ENCODE results near the gene RNF10.

The RNF10 gene

DNA sequence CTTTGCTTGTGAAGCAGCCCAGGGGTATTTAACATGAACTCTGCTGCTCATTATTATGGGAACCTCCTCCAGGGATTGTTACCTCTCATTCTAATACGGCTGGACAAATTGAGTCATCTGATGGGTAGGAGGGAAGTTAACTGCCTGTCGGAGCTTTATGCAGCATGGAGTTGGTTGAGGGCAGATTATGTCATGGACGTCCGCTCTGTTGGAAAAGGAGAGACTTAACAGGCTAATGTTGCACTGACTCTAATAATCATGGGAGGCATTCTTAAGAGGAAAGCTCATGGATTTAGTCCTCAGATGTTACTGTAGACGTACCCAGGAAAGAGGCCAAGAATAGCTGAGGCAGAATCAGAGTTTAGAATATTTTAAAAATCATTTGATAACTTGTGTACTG, 37.1 kb downstream of the RNF10 start:
- CTCF ChIA-PET: interaction anchor here (0.8 to 6.1 kb wide), 4 partner anchors 10 to 75 kb away, joined by 3 to 48 read pairs (median 4); partner anchors contain the start of gene POP5

DNA sequence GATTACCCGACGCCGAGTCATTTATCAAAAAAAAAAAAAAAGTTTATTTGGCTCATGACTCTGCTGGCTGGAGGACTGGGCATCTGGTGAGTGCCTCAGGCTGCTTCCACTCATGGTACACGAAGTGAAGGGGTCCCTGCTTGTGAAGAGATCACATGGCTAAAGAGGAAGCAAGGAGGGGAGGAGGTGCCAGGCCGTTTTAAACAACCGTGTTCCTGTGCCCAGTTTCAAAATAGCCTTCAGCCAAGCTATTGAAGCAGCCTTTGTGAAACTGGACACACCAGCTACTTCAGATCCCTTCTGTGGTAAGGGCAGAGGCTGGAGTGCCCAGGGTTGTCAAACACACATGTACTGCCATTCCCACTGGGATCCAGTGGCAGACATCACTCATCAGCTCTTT, 39.4 kb downstream of the RNF10 start:
- CTCF ChIA-PET: no interaction called here
- POLR2A ChIA-PET: no interaction called here
- no peak for DNase-seq (ENCODE audit: extremely low spot score)
- TF ChIP-seq, protein P1, sequence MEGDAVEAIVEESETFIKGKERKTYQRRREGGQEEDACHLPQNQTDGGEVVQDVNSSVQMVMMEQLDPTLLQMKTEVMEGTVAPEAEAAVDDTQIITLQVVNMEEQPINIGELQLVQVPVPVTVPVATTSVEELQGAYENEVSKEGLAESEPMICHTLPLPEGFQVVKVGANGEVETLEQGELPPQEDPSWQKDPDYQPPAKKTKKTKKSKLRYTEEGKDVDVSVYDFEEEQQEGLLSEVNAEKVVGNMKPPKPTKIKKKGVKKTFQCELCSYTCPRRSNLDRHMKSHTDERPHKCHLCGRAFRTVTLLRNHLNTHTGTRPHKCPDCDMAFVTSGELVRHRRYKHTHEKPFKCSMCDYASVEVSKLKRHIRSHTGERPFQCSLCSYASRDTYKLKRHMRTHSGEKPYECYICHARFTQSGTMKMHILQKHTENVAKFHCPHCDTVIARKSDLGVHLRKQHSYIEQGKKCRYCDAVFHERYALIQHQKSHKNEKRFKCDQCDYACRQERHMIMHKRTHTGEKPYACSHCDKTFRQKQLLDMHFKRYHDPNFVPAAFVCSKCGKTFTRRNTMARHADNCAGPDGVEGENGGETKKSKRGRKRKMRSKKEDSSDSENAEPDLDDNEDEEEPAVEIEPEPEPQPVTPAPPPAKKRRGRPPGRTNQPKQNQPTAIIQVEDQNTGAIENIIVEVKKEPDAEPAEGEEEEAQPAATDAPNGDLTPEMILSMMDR (IDR thresholded peaks at IDR 0.05; ENCODE audit: control extremely low read depth, extremely low read depth, low read depth, missing control alignments): no peak

More for the DNA sequence above, 37.1 kb downstream of the RNF10 start:
- POLR2A ChIA-PET: interaction anchor here (0.5 kb wide), 1 partner anchor 19 kb away, joined by 7 read pairs; no protein-coding TSS in a partner anchor
- DNase-seq (ENCODE audit: extremely low spot score): no peak
- TF ChIP-seq, protein P1 (IDR thresholded peaks at IDR 0.05; ENCODE audit: control extremely low read depth, extremely low read depth, low read depth, missing control alignments): no peak

DNA sequence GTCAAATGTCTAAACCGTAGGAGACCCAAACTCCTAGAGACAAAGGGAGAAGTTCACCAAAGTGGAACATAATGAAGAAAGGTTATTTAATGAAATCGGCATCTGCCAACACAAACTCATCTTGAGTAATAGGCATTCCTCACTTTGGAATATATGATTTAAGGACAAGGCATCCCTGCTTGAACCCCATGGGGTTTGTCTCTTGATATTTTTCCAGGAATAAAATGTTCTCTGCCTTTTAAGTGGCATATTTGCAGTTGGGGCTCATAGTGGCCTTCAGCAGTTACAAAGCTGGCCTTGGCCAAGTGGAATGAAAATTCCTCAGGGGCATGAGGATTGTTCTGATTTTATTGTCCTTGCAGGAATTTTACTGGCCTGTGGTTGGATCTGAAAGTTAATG, 40.0 kb downstream of the RNF10 start:
- no peak for DNase-seq (ENCODE audit: extremely low spot score)
- POLR2A ChIA-PET: no interaction called here
- TF ChIP-seq, protein P1 (IDR thresholded peaks at IDR 0.05; ENCODE audit: control extremely low read depth, extremely low read depth, low read depth, missing control alignments): no peak
- CTCF ChIA-PET: interaction anchor here (1.6 kb wide), 1 partner anchor 73 kb away, joined by 5 read pairs; no protein-coding TSS in a partner anchor

DNA sequence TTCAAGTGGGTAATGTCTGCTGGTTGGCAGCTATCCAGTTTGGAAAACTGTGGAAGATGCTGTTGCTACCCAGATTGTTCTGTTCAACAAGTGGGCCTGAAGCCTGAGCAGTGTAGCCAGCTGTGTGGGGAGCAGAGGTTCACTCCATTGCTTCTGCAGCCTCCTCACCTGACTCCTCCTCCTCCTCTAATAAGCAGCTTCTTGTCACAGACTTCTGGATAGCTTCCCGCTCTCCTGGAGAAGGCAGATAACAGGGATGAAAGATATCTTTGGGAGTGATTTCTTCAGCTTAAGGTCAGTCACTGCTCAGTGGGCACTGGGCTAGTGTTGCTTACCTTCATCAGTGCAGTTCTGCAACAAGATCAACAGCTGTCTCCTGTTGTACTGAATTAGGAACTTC, 45.0 kb downstream of the RNF10 start:
- CTCF ChIA-PET: interaction anchor here (0.7 to 5.9 kb wide), 5 partner anchors 9 to 393 kb away, joined by 3 to 48 read pairs (median 6); partner anchors contain the start of gene SIRT4
- TF ChIP-seq, protein P1 (IDR thresholded peaks at IDR 0.05; ENCODE audit: control extremely low read depth, extremely low read depth, low read depth, missing control alignments): no peak
- POLR2A ChIA-PET: interaction anchor here (0.5 kb wide), 1 partner anchor 321 kb away, joined by 3 read pairs; no protein-coding TSS in a partner anchor
- DNase-seq (ENCODE audit: extremely low spot score): no peak

DNA sequence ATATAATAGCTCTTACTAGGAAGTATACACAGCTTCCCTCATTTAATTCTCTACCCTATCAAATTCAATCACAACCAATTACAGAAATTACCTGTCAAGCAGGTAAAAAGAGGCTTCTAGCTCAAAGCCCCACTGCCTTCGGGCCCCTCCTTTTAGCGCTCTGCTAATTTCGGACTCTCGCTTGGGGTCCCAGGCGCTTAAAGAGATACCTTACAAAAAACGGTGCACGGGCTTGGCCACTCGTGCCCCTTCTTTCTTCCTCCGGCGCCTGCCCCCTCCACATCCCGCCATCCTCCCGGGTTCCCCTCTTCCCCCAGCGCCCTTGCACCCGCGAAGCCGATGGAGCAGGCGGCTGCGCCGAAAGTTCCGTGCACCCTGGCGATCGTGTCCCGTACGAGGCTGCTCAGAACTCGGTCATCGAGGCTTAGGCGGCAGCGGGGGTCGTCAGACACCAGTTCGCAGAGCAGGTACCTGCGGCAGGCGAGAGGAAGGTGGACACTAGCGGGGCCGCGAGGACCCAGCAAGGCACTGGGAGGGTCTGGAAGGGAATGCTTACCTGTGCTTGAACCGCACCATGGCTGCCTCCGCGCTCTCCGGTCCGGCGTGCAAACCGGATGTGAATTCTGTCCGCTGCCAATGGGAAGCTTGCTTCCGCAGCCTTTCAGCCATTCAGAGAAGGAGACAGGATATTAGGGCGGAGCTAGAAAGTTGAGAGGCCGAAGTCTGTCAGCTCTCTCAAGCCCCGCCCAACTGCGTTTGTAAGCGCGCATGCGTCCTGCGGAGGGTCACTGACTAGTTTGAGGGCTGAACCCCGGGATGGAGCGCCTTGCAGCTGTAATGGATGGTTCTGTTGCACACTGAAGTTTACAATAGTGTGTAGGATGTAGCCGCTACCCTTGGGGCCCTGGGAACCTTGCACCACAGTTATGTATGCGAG, 46.9 kb downstream of the RNF10 start, which contains the start of gene POP5:
Gene POP5 (minus strand): TSS at position 616 of the 937 bp plus-strand sequence. CDS start 40 bp downstream, at position 576.
- TF ChIP-seq, protein P1 (IDR thresholded peaks at IDR 0.05; ENCODE audit: control extremely low read depth, extremely low read depth, low read depth, missing control alignments): no peak
- peak; percentile 95 for DNase-seq (ENCODE audit: extremely low spot score)
- ChIA-PET CTCF (interaction anchor here (0.6 to 5.9 kb wide), 20 partner anchors 8 to 536 kb away, joined by 3 to 48 read pairs (median 4); no protein-coding TSS in a partner anchor), POLR2A (interaction anchor here (0.6 to 0.9 kb wide), 4 partner anchors 12 to 139 kb away, joined by 4 to 8 read pairs (median 4); no protein-coding TSS in a partner anchor)

DNA sequence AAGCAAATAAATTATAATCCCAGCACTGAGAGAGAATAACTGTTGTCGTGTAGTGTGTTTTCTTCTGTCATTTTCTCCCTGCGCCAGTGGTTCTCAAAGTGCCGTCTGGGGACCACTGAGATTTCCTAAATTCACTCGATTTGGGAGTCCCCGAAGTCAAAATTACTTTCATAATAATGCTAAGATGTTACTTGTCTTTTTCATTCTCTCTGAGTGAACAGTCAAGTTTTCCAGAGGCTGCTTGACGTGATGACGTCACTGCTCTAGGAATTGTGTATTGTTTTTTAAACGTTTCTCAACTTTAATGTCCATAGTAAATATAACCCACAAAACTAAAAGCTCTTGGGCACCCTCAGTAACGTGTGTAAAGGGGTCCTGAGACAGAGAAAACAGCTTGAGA, 47.8 kb downstream of the RNF10 start:
- ChIA-PET POLR2A (interaction anchor here (0.5 kb wide), 1 partner anchor 291 kb away, joined by 6 read pairs; the partner anchor contains the start of gene RNU4-2), CTCF (interaction anchor here (1.0 to 5.9 kb wide), 27 partner anchors 10 to 535 kb away, joined by 3 to 48 read pairs (median 5); partner anchors contain the start of gene ACADS)
- no peak for DNase-seq (ENCODE audit: extremely low spot score)

More for the DNA sequence above, 47.8 kb downstream of the RNF10 start:
- TF ChIP-seq, protein P1 (IDR thresholded peaks at IDR 0.05; ENCODE audit: control extremely low read depth, extremely low read depth, low read depth, missing control alignments): no peak

All from GM10248 (cell line).